ENCODE results near the gene CATSPERD. TPM values are rescaled to one million over a fixed set of nuclear protein-coding genes. Genes with fewer than 3 reads are reported as not detected.

CATSPERD gene
- total and polyA plus RNA-seq, 8 donors, result 0.31 to 2.7 (median 1.2) TPM; not detected in 2

- ATAC-seq (peak; percentile 96), DNase-seq (peak; percentile 99)
- intact Hi-C loops (cut with DNase I), result no loop called here
- no peak for TF ChIP-seq CTCF (IDR thresholded peaks at IDR 0.05)
- Histone ChIP-seq H3K4me3 (peak within 1 kb of the TSS; percentile 65 to 83), H3K27ac (peak within 1 kb of the TSS; percentile 84 to 95), H3K36me3 (peaks cover 0 to 20% of the 10 kb centered on the region in 2 donors), H3K9me3 (no peaks in the 10 kb centered on the region), H3K27me3 (no peaks in the 10 kb centered on the region), H3K4me1 (peaks cover 6 to 17% of the 10 kb centered on the region in 2 donors)
These were observed 39.7 kb upstream of the CATSPERD start, which contains the start of the genes HSD11B1L and MICOS13 for GRCh38 chr19:5680437-5681368. Gene HSD11B1L, plus strand, starts transcription at chr19:5681027. Its CDS starts 3,806 bp downstream, at chr19:5684833. Gene MICOS13, minus strand, starts transcription at chr19:5680516. Its CDS starts 30 bp downstream, at chr19:5680486.

- peak overlapping the region in 1 of 2 donors; percentile 95 for H3K27ac ChIP-seq
- intact Hi-C loops (cut with DNase I), result no loop called here
These were observed 38.9 kb upstream of the CATSPERD start for GRCh38 chr19:5681391-5682106.

GRCh38 chr19:5682107-5682482, 38.3 kb upstream of the CATSPERD start:
- H3K4me1 ChIP-seq, result peaks cover 6 to 24% of the 10 kb centered on the region in 2 donors
- no peak overlapping the region for H3K4me3 ChIP-seq
- ATAC-seq, result no peak
- no peaks in the 10 kb centered on the region for H3K9me3 ChIP-seq
- peaks cover 0 to 16% of the 10 kb centered on the region in 2 donors for H3K36me3 ChIP-seq
- intact Hi-C loops (cut with DNase I), result no loop called here
- DNase-seq, result no peak
- H3K27ac ChIP-seq, result no peak overlapping the region
- TF ChIP-seq CTCF (IDR thresholded peaks at IDR 0.05), result no peak
- no peaks in the 10 kb centered on the region for H3K27me3 ChIP-seq

More at GRCh38 chr19:5681391-5682106, 38.9 kb upstream of the CATSPERD start:
- peak in 1 of 4 donors; percentile 33 for DNase-seq
- ATAC-seq, result no peak
- TF ChIP-seq CTCF (IDR thresholded peaks at IDR 0.05), result no peak
- Histone ChIP-seq H3K9me3 (no peaks in the 10 kb centered on the region), H3K4me1 (peaks cover 6 to 23% of the 10 kb centered on the region in 2 donors), H3K27me3 (no peaks in the 10 kb centered on the region), H3K36me3 (peaks cover 0 to 20% of the 10 kb centered on the region in 2 donors), H3K4me3 (peak overlapping the region; percentile 65 to 83)

DNA sequence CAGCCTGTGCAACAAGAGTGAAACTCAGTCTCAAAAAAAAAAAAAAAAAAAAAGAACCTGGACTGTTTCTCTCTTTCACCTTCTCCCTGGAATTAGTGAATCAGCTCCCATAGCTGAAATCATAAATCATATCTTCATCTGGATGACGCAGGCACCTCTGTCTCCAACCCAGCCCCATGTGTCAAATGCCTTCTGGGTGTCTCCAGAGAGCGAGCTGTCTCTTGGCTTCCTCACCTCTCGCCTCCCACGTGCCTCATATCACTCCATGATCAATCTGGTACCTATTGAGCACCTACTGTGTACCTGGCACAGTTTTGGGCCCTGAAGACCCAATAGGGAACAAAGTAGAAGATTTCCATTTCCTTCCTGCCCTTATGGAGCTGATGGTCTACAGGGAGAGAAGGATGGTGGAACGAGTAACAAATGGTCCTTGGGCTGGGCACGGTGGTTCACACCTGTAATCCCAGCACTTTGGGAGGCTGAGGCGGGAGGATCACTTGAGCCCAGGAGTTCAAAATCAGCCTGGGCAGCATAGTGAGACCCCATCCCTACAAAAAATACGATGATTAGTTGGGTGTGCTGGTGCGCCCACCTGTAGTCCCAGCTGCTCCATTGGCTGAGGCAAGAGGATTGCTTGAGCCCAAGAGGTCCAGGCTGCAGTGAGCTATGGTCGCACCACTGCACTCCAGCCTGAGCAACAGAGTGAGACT, 37.1 kb upstream of the CATSPERD start:
- Histone ChIP-seq H3K36me3 (peaks cover 0 to 4% of the 10 kb centered on the region in 2 donors), H3K9me3 (no peaks in the 10 kb centered on the region), H3K4me1 (peaks cover 6 to 30% of the 10 kb centered on the region in 2 donors), H3K4me3 (no peak overlapping the region), H3K27me3 (no peaks in the 10 kb centered on the region), H3K27ac (no peak overlapping the region)
- intact Hi-C loops (cut with DNase I), result no loop called here
- DNase-seq, result no peak
- no peak for TF ChIP-seq CTCF (IDR thresholded peaks at IDR 0.05)
- ATAC-seq, result no peak

Data from left lung (tissue), 10 donors.